ENCODE data around the gene PDCD6IP.
A peak's percentile ranks its signal among the peaks of the same experiment; 100 is the strongest.
"Not testable (repeated sequence)": the region's sequence is repeated elsewhere in the genome, so short reads cannot be mapped to it uniquely, and the experiment has no call there.

PDCD6IP gene

DNA sequence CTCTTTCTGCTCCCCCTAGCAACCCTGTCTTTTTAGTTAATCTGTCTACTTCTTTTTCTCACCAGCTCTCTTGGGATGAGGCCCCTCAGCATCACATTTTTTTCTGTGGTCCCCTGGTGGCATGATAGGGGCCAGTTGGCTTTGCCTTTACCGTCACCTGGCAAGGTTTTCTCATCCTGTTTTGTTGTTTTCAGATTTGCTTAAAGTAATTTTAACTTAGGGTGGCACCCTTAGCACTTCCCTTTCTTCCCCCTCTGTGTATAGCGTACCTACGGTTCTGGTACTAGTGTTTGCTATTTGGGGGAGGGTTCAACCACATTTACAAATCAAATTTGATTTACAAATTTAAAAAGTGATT is 35.6 kb downstream of the PDCD6IP start:
- DNase-seq (ENCODE audit: low spot score in 2 of 2) (no peak), ATAC-seq (replicated peaks; ENCODE audit: extremely low read depth, poor library complexity, severe bottlenecking) (no peak)
- Mint-ChIP-seq H3K4me1 (peaks cover 33% of the 10 kb centered on the region), H3K4me3 (no peak overlapping the region), H3K9me3 (no peaks in the 10 kb centered on the region), H3K27me3 (no peaks in the 10 kb centered on the region), H3K27ac (ENCODE audit: low read depth) (peak overlapping the region; percentile 82), H3K36me3 (ENCODE audit: insufficient read depth) (peaks cover 38% of the 10 kb centered on the region)

DNA sequence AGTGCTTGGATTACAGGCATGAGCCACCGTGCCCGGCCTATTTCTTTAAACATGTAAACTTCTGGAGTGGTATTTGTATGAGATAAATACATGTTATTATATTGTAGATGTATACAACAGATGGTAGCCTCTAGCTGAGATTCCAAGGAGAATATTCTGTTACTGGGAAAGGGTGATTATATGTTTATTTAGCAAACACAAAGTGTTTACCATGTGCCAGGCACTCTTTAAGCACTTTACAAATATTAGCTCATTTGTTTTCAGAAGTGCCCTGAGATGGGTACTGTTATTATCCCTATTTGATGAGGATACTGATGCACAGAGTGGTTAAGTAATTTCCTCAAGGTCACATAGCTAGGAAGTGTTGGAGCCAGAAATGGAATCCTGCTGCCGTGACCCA is 38.8 kb downstream of the PDCD6IP start:
- H3K27me3 Mint-ChIP-seq; ATAC-seq (replicated peaks; ENCODE audit: extremely low read depth, poor library complexity, severe bottlenecking); H3K27ac Mint-ChIP-seq (ENCODE audit: low read depth); H3K4me3 Mint-ChIP-seq; H3K9me3 Mint-ChIP-seq; DNase-seq (ENCODE audit: low spot score in 2 of 2): not testable (repeated sequence)
- Mint-ChIP-seq H3K36me3 (ENCODE audit: insufficient read depth) (peaks cover 51% of the 10 kb centered on the region), H3K4me1 (peaks cover 14% of the 10 kb centered on the region)

DNA sequence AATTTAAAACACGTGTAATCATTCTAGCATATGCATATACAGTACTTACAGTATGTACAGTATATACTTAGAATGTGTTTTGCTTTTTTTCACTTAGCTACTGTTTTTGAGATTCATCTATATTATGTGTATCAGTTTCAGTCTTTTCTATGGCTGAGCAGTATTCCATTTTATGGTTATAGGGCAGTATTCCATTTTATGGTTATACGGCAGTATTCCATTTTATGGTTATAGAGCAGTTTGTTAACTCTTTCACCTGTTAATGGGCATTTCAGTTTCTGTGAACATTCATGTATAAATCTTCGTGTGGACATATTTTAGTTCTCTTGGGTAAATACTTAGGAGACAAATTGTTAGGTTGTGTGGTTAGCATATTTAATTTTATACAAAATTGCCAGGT is 40.9 kb downstream of the PDCD6IP start:
- no peaks in the 10 kb centered on the region for H3K9me3 Mint-ChIP-seq
- ATAC-seq (replicated peaks; ENCODE audit: extremely low read depth, poor library complexity, severe bottlenecking): no peak
- H3K4me1 Mint-ChIP-seq: peaks cover under 1% of the 10 kb centered on the region
- peaks cover 58% of the 10 kb centered on the region for H3K36me3 Mint-ChIP-seq (ENCODE audit: insufficient read depth)
- no peaks in the 10 kb centered on the region for H3K27me3 Mint-ChIP-seq
- no peak for DNase-seq (ENCODE audit: low spot score in 2 of 2)
- peak overlapping the region; percentile 25 for H3K27ac Mint-ChIP-seq (ENCODE audit: low read depth)
- H3K4me3 Mint-ChIP-seq: no peak overlapping the region

DNA sequence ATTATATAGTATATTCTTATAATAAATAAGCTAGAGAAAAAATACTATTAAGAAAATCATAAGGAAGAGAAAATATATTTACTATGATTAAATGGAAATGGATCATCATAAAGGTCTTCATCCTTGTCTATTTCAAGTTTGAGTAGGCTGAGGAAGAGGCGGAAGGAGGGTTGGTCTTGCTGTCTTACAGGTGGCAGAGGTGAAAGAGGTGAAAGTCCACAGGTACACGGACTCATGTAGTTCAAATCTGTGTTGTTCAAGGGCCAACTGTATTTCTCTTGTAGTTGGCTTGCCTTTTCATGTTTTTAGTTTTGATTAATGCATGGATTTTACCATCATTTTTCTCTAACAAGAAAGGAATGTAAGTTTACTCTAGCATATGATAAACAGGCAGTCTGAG is 41.7 kb downstream of the PDCD6IP start:
- ATAC-seq (replicated peaks; ENCODE audit: extremely low read depth, poor library complexity, severe bottlenecking) (no peak), DNase-seq (ENCODE audit: low spot score in 2 of 2) (no peak)
- Mint-ChIP-seq H3K4me1 (no peaks in the 10 kb centered on the region), H3K9me3 (no peaks in the 10 kb centered on the region), H3K27ac (ENCODE audit: low read depth) (no peak overlapping the region), H3K27me3 (no peaks in the 10 kb centered on the region), H3K4me3 (no peak overlapping the region), H3K36me3 (ENCODE audit: insufficient read depth) (peaks cover 57% of the 10 kb centered on the region)

DNA sequence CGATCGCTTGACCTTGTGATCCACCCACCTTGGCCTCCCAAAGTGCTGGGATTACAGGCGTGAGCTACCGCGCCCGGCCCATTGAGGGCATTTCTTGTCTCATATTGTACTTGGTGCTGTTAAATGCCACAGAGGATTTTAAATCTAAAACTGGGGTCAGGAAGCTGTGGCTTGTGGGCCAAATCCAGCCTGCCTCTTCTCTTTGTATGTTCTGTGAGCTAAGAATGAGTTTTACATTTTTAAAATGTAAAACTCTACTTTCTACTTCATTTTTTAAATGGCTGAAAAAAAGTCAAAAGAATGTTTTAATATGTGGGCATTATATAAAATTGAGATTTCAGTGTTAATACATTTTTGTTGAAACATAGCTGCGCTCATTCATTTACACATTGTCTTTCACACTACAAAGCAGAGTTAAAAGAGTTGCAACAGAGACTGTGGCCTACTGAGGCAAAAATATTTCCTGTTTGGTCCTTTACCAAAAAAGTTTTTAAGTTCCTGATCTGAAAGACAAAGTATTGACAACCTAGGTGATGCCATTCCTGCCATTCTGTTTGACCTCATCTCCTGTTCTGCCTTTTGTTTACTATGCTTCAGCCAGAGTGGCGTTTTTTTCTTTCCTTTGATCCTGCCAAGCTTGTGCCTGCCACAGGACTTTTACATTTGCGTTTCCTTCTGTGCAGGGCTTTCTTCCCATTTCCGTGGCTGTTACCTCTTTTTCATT is 50.4 kb downstream of the PDCD6IP start:
- no peak for DNase-seq (ENCODE audit: low spot score in 2 of 2)
- peak overlapping the region; percentile 8 for H3K27ac Mint-ChIP-seq (ENCODE audit: low read depth)
- H3K4me1 Mint-ChIP-seq: peaks cover 21% of the 10 kb centered on the region
- H3K4me3 Mint-ChIP-seq: no peak overlapping the region
- H3K36me3 Mint-ChIP-seq (ENCODE audit: insufficient read depth): peaks cover 37% of the 10 kb centered on the region
- peak; percentile 19 for ATAC-seq (replicated peaks; ENCODE audit: extremely low read depth, poor library complexity, severe bottlenecking)
- no peaks in the 10 kb centered on the region for H3K9me3 Mint-ChIP-seq
- no peaks in the 10 kb centered on the region for H3K27me3 Mint-ChIP-seq

DNA sequence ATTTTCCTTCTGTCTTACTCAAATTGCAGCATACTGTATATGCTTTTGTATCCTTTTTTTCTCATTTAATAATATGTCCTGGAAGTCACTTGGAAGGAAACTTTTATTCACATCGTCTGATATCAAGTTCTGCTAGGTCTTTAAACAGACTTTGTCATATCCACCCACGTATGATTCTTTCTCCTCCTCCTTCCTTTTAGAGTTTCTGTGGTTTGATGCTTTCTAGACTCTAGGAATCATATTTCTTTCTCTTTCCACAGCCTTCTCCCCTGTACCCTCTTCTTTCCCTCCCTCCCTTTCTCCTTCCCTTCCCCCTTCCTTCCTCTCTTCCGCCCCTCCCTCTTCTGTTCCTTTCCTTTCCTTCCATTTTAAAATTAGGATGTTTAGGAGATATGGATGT is 52.2 kb downstream of the PDCD6IP start:
- not testable (repeated sequence) for H3K9me3 Mint-ChIP-seq; ATAC-seq (replicated peaks; ENCODE audit: extremely low read depth, poor library complexity, severe bottlenecking); H3K4me3 Mint-ChIP-seq; H3K27me3 Mint-ChIP-seq; DNase-seq (ENCODE audit: low spot score in 2 of 2)
- H3K27ac Mint-ChIP-seq (ENCODE audit: low read depth): peak overlapping the region; percentile 64
- peaks cover 28% of the 10 kb centered on the region for H3K4me1 Mint-ChIP-seq
- peaks cover 46% of the 10 kb centered on the region for H3K36me3 Mint-ChIP-seq (ENCODE audit: insufficient read depth)

DNA sequence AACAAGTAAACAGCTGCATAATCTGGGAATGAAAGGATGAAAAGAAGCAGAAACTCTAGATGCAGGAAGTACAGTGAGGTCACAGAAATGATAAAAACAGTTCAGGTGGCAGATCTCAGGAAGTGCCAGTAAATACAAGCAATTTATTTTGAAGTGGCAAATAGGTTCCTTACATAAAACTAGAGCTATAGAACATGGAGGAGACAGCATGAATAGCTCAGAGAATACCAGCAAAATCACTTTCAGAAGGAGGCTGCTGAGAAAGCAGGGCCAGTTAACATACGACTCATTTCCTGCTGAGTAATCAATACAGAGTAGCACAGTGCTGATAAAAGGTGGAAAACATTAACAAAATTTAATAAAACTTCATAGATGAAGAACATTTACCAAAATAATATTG is 57.0 kb downstream of the PDCD6IP start:
- not testable (repeated sequence) for H3K9me3 Mint-ChIP-seq; DNase-seq (ENCODE audit: low spot score in 2 of 2); H3K4me3 Mint-ChIP-seq; H3K27me3 Mint-ChIP-seq; ATAC-seq (replicated peaks; ENCODE audit: extremely low read depth, poor library complexity, severe bottlenecking)
- Mint-ChIP-seq H3K4me1 (peaks cover 15% of the 10 kb centered on the region), H3K36me3 (ENCODE audit: insufficient read depth) (peaks cover 44% of the 10 kb centered on the region), H3K27ac (ENCODE audit: low read depth) (peak overlapping the region; percentile 75)

DNA sequence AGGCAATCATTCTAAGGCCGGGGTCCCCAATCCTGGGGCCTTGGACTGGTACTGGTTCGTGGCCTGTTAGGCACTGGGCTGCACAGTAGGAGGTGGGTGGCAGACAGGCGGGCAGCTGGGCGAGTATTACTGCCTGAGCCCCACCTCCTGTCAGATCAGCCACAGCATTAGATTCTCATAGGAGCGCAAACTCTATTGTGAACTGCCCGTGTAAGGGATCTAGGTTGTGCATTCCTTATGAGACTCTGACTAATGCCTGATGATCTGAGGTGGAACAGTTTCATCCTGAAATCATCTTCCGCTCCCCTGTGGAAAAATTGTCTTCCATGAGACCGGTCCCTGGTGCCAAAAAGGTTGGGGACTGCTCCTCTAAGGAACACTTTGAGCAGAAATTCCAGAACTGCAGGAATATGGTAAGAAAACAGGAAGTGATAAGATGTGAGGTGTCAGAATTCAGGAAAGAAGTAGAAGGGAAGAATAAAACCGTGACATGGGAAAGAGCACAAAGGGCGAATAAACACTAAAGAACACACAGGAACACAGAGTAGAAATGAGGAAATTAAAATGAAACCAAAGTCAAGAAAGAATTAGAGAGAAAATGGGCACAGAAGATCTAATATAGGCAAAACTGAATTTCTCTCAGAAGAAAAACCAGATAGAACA is 57.6 kb downstream of the PDCD6IP start:
- DNase-seq (ENCODE audit: low spot score in 2 of 2): no peak
- Mint-ChIP-seq H3K27me3 (no peaks in the 10 kb centered on the region), H3K4me3 (no peak overlapping the region), H3K36me3 (ENCODE audit: insufficient read depth) (peaks cover 44% of the 10 kb centered on the region), H3K27ac (ENCODE audit: low read depth) (peak overlapping the region; percentile 20), H3K9me3 (no peaks in the 10 kb centered on the region), H3K4me1 (peaks cover 9% of the 10 kb centered on the region)
- no peak for ATAC-seq (replicated peaks; ENCODE audit: extremely low read depth, poor library complexity, severe bottlenecking)

DNA sequence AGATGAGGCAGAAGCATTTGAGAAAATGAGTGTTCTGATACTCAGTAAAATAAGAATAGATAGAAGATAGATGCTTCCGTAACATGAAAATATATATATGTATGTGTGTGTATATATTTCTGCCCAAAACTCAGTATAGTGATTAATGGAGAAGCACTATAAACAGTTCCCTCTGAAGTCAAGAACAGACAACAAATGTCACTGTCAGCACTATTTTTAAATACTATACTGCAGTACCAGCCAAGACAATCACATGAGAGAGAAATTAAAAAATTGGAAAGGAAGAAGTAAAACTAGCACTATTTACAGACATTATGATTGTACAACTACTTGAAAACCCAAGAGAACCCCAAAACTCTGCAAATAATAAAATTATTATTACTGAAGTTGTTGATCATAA is 59.3 kb downstream of the PDCD6IP start:
- H3K27me3 Mint-ChIP-seq; H3K27ac Mint-ChIP-seq (ENCODE audit: low read depth); H3K4me1 Mint-ChIP-seq; ATAC-seq (replicated peaks; ENCODE audit: extremely low read depth, poor library complexity, severe bottlenecking); H3K4me3 Mint-ChIP-seq; H3K9me3 Mint-ChIP-seq; DNase-seq (ENCODE audit: low spot score in 2 of 2): not testable (repeated sequence)
- H3K36me3 Mint-ChIP-seq (ENCODE audit: insufficient read depth): peaks cover 46% of the 10 kb centered on the region

DNA sequence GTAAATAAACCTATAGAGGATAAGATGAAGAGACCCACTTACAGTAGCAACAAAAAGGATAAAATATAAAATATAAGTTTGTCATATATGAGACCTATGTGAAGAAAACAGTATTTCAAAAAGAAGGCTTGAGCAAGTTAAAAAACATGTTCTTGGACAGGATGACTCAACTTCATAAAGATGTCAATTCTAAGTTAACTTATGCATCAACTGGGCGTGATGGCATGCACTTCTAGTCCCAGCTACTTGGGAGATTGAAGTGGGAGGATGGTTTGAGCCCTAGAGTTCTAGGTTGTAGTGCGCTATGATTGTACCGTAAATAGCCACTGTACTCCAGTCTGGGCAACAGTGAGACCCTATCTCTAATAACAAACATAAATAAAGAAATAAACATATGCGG is 59.7 kb downstream of the PDCD6IP start:
- no peaks in the 10 kb centered on the region for H3K9me3 Mint-ChIP-seq
- DNase-seq (ENCODE audit: low spot score in 2 of 2) (no peak), ATAC-seq (replicated peaks; ENCODE audit: extremely low read depth, poor library complexity, severe bottlenecking) (no peak)
- H3K4me3 Mint-ChIP-seq: no peak overlapping the region
- peaks cover 41% of the 10 kb centered on the region for H3K36me3 Mint-ChIP-seq (ENCODE audit: insufficient read depth)
- H3K27me3 Mint-ChIP-seq: no peaks in the 10 kb centered on the region
- H3K4me1 Mint-ChIP-seq: peaks cover 7% of the 10 kb centered on the region
- H3K27ac Mint-ChIP-seq (ENCODE audit: low read depth): no peak overlapping the region

DNA sequence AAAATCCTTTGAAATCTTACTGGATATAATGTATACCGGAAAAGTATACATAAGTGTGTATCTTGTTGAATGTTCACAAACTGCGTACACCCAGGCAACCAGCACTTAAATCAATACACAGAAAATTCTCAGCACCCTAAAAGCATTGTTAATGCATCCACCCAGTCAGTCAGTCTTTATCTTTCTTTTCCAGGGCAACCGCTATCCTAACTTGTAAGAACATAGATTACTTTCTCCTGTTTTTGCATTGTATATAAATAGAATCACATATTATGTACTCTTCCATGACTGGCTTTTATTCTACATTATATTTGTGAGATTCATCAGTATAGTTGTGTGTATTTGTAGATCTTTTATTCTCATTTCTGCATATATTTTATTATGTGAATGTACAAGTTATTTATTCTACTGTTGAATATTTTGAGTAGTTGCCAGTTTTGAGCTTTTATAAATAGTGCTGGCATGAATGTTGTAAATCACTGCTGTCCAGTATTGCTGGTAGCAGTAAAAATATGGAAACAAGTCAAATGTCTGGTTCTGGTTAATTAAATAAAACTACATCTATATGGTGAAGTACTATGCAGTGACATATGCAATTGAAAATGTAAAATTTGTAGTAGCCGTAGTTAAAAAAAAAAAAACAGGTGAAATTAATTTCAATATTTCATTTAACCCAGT is 62.1 kb downstream of the PDCD6IP start:
- Mint-ChIP-seq H3K4me1 (peaks cover under 1% of the 10 kb centered on the region), H3K27me3 (no peaks in the 10 kb centered on the region), H3K36me3 (ENCODE audit: insufficient read depth) (peaks cover 45% of the 10 kb centered on the region), H3K4me3 (no peak overlapping the region), H3K27ac (ENCODE audit: low read depth) (no peak overlapping the region), H3K9me3 (no peaks in the 10 kb centered on the region)
- DNase-seq (ENCODE audit: low spot score in 2 of 2) (no peak), ATAC-seq (replicated peaks; ENCODE audit: extremely low read depth, poor library complexity, severe bottlenecking) (no peak)

DNA sequence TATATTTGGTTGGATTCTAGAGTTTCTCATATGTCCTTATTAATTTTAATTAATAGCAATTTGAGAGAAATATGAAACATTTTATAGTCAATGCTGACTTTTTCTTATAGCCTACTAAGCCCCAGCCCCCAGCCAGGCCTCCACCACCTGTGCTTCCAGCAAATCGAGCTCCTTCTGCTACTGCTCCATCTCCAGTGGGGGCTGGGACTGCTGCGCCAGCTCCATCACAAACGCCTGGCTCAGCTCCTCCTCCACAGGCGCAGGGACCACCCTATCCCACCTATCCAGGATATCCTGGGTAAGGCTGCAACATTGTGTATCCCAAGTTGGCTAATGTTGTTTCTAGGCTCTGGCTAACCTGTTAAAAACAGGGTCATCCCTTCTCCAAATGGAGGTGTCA is 66.7 kb downstream of the PDCD6IP start:
- peaks cover 43% of the 10 kb centered on the region for H3K36me3 Mint-ChIP-seq (ENCODE audit: insufficient read depth)
- DNase-seq (ENCODE audit: low spot score in 2 of 2) (no peak), ATAC-seq (replicated peaks; ENCODE audit: extremely low read depth, poor library complexity, severe bottlenecking) (no peak)
- H3K27ac Mint-ChIP-seq (ENCODE audit: low read depth): no peak overlapping the region
- H3K27me3 Mint-ChIP-seq: no peaks in the 10 kb centered on the region
- no peaks in the 10 kb centered on the region for H3K4me1 Mint-ChIP-seq
- no peak overlapping the region for H3K4me3 Mint-ChIP-seq
- no peaks in the 10 kb centered on the region for H3K9me3 Mint-ChIP-seq

DNA sequence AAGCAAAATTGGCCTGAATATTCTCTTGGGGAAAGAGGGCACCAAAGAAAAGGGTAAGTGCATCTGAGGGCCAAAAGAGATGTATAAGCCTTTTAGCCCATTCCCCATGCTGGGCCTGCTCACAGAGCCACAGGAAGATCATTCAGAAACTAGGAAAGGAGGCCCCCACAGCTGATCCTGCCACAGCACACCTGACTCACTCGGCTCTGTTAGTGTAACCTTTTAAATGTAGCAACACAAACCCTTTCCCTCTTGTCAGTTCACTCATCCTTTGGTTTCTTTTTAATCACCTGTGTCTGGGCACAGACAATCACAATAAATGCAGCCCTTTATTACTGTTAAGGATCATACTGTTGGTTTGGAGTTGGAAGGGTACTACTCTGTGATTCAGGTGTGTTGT is 69.9 kb downstream of the PDCD6IP start:
- H3K9me3 Mint-ChIP-seq: no peaks in the 10 kb centered on the region
- no peaks in the 10 kb centered on the region for H3K4me1 Mint-ChIP-seq
- peaks cover 35% of the 10 kb centered on the region for H3K36me3 Mint-ChIP-seq (ENCODE audit: insufficient read depth)
- H3K27me3 Mint-ChIP-seq: no peaks in the 10 kb centered on the region
- DNase-seq (ENCODE audit: low spot score in 2 of 2) (no peak), ATAC-seq (replicated peaks; ENCODE audit: extremely low read depth, poor library complexity, severe bottlenecking) (no peak)
- H3K4me3 Mint-ChIP-seq: no peak overlapping the region
- peak overlapping the region; percentile 57 for H3K27ac Mint-ChIP-seq (ENCODE audit: low read depth)

Data from central memory CD8-positive, alpha-beta T cell (primary cell).